Measurements from ENCODE around the gene SHOC1.
"Not testable (repeated sequence)": the region's sequence is repeated elsewhere in the genome, so short reads cannot be mapped to it uniquely, and the experiment has no call there.

Gene SHOC1

GRCh38 chr9:111794835-111795556 is at the start of gene SHOC1:
TSS of gene SHOC1 (minus strand) at chr9:111794937. CDS start at chr9:111791418, 3,519 bp downstream.
- DNase-seq = no peak

GRCh38 chr9:111843971-111844370 is 49.2 kb upstream of the SHOC1 start:
- no peak for DNase-seq

DNA sequence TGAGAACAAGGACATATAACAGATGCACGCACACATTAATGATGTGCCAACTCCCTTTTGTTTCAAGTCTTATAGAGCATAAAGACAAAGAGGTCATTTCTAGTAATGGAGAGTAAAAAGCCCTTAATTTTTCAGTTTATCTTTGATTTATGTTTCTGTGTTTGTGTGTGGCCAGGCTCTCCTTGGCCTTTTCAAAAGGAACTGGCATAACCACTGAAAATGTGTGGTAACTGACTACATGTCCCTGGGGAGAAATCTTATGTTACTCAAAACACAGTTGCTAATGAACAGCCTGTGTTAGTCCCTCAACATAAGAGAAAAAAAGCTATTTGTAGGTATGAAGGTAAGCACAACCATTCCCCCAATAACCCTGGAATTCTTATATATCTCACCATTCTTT is 47.6 kb upstream of the SHOC1 start:
- no peak for DNase-seq

DNA sequence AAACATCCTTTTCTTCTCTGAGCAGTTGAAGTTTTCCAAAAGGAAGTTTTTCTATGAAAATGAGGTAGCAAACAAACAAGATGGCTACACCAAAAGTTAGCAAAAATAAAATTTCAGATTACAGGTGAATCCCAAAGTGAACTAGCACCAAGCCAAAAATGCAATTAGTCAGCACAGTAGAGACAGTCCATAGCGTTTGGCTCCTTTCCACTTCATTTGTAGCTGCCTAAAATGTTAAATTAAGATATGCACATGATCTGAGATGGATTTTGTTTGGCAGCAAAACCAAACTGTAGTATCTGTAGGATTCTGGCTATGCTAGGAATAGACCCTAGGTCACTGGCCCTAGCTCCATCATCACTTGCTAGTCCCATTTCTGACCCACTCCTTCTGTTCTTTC is 45.7 kb upstream of the SHOC1 start:
- DNase-seq = no peak

GRCh38 chr9:111839987-111840386 is 45.2 kb upstream of the SHOC1 start:
- no peak for DNase-seq

GRCh38 chr9:111839387-111839786 is 44.6 kb upstream of the SHOC1 start:
- DNase-seq = no peak

DNA sequence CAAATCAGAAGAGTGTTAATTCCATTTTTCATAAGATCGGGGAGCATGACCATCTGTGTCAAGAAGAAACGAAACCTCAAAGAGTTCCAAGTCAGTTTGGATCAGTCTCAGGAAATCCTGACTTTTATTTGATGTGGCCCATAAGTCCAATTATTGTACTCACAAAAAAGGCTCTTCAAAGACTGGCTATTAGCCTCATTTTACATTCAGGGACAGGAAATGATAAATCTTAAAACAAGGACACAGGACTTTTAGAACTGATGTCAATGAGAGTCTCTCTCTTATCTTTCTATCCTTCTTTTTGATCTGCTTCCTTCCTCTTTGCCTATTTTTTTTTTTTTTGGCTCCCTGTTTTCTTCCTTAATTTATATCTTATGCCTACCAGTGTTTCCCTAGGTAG is 43.7 kb upstream of the SHOC1 start:
- no peak for DNase-seq

DNA sequence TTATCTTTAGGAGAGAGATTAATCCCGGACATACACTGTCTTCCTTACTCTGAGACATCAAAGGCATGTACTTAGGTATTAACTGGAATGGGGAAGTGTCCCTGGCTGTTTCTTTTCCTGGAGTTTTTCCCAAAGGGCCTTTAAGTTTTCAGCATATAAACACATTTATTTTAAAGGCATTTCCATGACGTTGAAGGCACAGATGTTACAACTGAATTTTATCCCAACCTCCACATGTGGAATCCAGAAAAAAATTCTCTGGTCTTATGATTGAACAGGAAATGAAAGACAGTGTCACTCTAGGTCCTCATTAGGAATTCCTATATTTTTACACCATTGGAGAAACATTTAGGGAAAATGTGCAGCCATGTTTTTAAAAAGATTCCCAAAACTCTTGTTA is 41.6 kb upstream of the SHOC1 start:
- no peak for DNase-seq

DNA sequence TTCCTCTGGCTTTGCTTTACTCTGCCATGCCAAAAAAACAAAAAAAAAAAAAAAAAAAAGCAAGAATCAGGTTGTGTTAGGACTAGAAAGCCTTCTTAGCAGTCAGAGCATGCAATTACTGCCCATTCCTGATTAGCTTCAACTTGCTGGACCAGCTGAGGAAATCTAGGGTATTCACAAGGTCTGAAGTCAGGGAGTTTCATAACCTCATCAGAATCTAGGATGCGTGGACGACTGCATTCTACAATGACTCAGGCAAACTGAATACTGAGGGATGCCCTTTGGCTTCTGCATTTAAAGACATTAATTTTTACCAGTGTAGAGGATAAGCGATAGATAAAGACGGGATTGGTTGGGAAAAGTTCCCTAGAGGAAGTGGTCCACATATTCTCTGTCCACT is 39.2 kb upstream of the SHOC1 start:
- no peak for DNase-seq

DNA sequence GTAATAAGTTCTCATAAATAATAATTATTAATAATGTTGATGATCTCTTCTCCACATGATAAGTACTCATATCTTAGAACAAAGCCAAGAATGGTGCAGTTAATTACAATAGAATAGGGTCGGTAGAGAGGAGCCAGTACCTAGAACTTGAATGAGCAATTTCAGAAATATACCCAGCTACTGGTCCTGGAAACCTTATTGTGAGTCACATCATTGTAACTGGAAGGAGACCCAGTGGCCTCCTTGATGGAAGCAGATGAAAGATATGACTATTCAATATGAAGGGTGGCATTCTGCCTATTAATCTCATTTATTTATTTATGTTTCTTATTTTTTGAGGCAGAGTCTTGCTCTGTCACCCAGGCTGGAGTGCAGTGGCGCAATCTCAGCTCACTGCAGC is 37.7 kb upstream of the SHOC1 start:
- no peak for DNase-seq

- DNase-seq = no peak
Observed at GRCh38 chr9:111831371-111832108, 36.8 kb upstream of the SHOC1 start.

GRCh38 chr9:111828193-111828592 is 33.5 kb upstream of the SHOC1 start:
- no peak for DNase-seq

DNA sequence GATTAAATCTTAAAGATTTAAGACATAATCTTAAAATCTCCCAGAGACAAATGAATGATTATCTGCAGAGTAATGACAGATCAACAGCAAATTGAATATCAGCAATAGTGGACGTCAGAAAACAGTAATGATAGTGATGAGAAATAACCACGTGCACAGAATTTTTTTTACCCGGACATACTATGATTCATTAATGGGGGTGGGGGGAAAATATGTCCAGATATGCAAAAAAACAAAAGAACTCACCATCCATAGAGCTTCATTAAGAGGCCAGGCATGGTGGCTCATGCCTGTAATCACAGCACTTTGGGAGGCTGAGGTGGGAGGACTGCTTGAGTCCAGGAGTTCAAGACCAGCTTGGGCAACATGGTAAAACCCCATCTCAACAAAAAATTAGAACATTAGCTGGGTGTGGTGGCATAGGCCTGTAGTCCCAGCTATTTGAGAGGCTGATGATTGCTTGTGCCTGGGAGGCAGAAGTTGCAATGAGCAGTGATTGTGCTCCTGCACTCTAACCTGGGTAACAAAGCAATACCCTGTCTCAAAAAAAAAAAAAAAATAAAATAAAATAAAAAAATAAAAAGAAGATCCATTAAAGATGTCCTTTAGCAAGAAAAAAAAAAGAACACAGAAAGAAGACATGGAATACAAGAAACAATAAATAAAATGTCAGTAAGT is 30.9 kb upstream of the SHOC1 start:
- DNase-seq = no peak

- no peak for DNase-seq
Observed at GRCh38 chr9:111821006-111821528, 26.3 kb upstream of the SHOC1 start.

GRCh38 chr9:111819360-111819759 is 24.6 kb upstream of the SHOC1 start:
- DNase-seq = no peak

DNA sequence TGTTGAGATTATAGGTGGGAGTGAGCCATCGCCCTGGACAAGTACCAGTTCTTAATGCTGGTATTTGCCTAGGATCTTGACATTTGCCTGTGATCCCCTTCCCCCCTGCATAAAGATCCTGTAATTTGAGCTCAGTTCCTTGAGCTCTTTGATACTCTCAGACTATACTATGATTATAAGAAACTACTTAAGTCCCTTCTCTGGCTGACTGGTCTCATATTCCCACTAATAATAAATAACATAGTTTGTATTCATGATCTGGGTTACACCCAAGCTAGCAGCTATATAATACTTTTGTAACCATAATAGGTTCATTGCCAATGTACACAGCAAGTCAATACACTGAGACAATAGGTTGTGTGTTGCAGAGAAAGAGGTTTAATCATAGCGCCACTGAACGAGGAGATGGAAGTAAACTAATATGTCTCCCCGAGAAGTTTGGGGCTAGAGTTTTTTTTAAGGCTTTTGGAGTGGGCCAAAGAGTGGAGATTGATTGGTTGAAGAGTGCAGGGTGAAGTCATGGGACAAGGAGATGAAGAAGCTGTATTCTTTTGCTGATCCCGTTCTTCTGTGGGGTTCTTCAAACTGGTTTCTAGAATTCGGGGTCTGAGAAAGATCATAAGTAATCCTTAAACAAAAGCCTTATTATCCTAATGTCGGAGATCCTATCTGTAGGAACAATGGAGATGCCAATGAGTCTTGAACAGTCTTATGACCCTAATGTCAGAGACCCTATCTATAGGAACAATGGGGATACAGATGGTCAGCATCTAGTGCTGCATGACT is 20.7 kb upstream of the SHOC1 start:
- DNase-seq = no peak

DNA sequence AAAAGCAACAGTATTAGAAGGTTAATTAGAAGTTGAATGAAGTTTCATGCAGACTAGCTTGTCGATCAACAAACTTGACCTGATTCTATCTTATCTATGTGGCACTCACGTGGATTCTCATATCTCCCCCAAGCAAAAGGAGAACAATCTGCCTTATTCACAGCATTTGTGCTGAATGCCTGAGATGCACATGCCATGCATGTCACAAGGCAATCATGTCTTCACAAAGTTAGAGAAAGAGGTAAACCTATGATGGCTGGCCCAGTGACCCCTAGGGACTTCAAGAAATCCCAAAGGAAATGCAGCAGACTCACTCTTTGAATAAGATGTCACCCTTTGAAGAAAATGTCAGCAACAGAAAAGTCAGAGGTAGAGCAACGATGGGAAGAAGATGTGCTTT is 17.6 kb upstream of the SHOC1 start:
- no peak for DNase-seq

- no peak for DNase-seq
Observed at GRCh38 chr9:111810908-111811307, 16.2 kb upstream of the SHOC1 start.

GRCh38 chr9:111810415-111810814 is 15.7 kb upstream of the SHOC1 start:
- DNase-seq = not testable (repeated sequence)

DNA sequence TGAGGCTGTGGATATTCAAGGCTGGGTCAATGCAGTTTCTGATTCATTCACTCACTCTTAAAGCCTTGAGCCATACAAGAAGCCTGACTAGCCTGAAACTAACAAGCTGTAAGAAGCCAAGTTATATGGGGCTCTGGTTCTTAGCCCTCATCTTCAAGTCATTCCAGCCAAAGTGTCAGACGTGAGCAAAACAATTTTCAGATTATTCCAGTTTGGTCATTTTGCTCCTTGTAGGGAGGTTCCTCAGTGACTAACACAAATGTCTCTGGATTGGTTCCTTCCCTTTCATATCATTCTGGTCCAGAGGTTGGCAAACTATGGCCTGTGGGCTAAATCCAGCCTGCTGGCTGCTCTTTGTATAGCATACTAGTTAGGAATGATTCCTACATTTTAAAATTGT is 12.5 kb upstream of the SHOC1 start:
- DNase-seq = no peak

- DNase-seq = no peak
Observed at GRCh38 chr9:111806259-111806658, 11.5 kb upstream of the SHOC1 start.

- DNase-seq = no peak
Observed at GRCh38 chr9:111805830-111806241, 11.1 kb upstream of the SHOC1 start.

- DNase-seq = no peak
Observed at GRCh38 chr9:111805262-111805661, 10.5 kb upstream of the SHOC1 start.

Data from activated CD4-positive, alpha-beta T cell treated with anti-CD3 and anti-CD28 coated beads for 1 hour (primary cell).